Thymus (tissue), 11 donors: ENCODE data around the gene CAMTA1. TPM values are rescaled to one million over a fixed set of nuclear protein-coding genes. Genes with fewer than 3 reads are reported as not detected.

ENCODE experiments used
- DNase-seq, 9 donors: peaks; one replicate each; pipeline ENCODE4 v3.0.0-alpha.2; 2013; ENCODE audit warnings: low spot score in 9 of 9, low read depth in 6 of 9, missing footprints in 1 of 9
- H3K27ac ChIP-seq, 2 donors: one replicate each; pipeline ENCODE4 v1.5.1; 2013; ENCODE audit warnings: control low read depth in 1 of 2, low read depth in 1 of 2, low read length in 1 of 2, mild to moderate bottlenecking in 1 of 2, moderate library complexity in 1 of 2
- H3K27me3 ChIP-seq, 2 donors: one replicate each; pipeline ENCODE4 v1.5.1; 2013; ENCODE audit warnings: low read length in 1 of 2; ENCODE audit not compliant: control insufficient read depth in 2 of 2, insufficient read depth in 1 of 2
- H3K36me3 ChIP-seq, 2 donors: one replicate each; pipeline ENCODE4 v1.5.1; 2013; ENCODE audit warnings: low read length in 1 of 2, mild to moderate bottlenecking in 1 of 2, moderate library complexity in 1 of 2; ENCODE audit not compliant: control insufficient read depth in 2 of 2, insufficient read depth in 2 of 2
- H3K4me1 ChIP-seq, 2 donors: one replicate each; pipeline ENCODE4 v1.5.1; 2013; ENCODE audit warnings: low read length in 2 of 2; ENCODE audit not compliant: control insufficient read depth in 2 of 2, insufficient read depth in 2 of 2
- H3K4me3 ChIP-seq, 2 donors: one replicate each; pipeline ENCODE4 v1.5.1; 2013; ENCODE audit warnings: low read length in 2 of 2, control low read depth in 1 of 2, mild to moderate bottlenecking in 1 of 2
- H3K9me3 ChIP-seq, 2 donors: one replicate each; pipeline ENCODE4 v1.5.1; 2013; ENCODE audit warnings: low read length in 1 of 2, mild to moderate bottlenecking in 1 of 2; ENCODE audit not compliant: control insufficient read depth in 2 of 2, insufficient read depth in 1 of 2
- WGBS: extraction: QIAGEN DNeasy Blood & Tissue Kit; methylation state at CpG from one replicate; pipeline ENCODE4 v1.1.7; 2013; 5-methylcytosine and 5-hydroxymethylcytosine counted together
- polyA plus RNA-seq: library from polyadenylated mRNA; stranded (reverse); fragments of 200-250 nt; gene quantifications from one replicate; pipeline ENCODE4 v1.2.3, GENCODE V29; 2013
- total RNA-seq: library from RNA; stranded (reverse); fragments of 120-200 nt; gene quantifications from one replicate; pipeline ENCODE4 v1.2.4, GENCODE V29; 2013
- donor health status: healthy.

CAMTA1 gene
- total and polyA plus RNA-seq, 2 donors: 32.0 to 158 TPM

DNA sequence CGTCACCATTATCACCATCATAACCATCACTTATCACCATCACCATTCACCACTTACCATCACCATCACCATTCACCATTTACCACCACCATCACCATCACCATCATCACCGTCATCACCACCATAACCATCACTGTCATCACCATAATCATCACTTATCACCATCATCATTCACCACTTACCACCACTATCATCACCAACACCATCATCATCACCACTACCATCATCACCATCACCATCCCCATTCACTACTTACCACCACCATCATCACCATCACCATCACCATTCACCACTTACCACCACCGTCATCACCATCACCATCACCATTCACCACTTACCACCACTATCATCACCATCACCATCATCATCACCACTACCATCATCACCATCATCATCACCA lies 151.8 kb downstream of the CAMTA1 start:
- 80% methylated on average over 3 of the region's 3 CpGs for whole genome bisulfite sequencing
- Histone ChIP-seq H3K27me3 (peaks cover 7 to 27% of the 10 kb centered on the region in 2 donors), H3K27ac (no peak overlapping the region), H3K36me3 (no peaks in the 10 kb centered on the region), H3K4me1 (no peaks in the 10 kb centered on the region), H3K9me3 (peaks cover 0 to 3% of the 10 kb centered on the region in 2 donors), H3K4me3 (no peak overlapping the region)
- DNase-seq: no peak

DNA sequence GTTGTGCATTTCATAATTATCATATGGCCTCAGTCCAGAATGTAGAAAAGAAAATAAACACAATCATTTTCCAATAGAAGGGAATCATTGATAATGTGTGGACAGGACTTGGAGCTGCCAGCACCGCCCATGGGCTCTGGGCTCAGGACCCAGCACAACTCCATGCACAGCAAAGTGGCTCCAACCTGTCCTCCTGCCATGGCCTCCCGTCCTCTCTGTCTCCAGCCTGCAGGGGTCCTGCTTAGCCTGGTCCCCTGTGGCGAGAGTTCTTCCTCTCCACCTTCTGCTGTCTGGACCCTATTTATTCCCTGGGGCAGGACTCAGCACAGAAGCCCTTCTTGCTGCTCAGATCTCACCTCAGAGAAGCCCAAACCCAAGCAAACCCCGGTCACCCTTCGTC lies 154.1 kb downstream of the CAMTA1 start:
- WGBS: 94% methylated on average over 5 of the region's 5 CpGs
- H3K36me3 ChIP-seq: no peaks in the 10 kb centered on the region
- H3K27ac ChIP-seq: no peak overlapping the region
- peaks cover 0 to 3% of the 10 kb centered on the region in 2 donors for H3K9me3 ChIP-seq
- H3K4me1 ChIP-seq: no peaks in the 10 kb centered on the region
- H3K27me3 ChIP-seq: peaks cover 7 to 22% of the 10 kb centered on the region in 2 donors
- no peak overlapping the region for H3K4me3 ChIP-seq
- no peak for DNase-seq

DNA sequence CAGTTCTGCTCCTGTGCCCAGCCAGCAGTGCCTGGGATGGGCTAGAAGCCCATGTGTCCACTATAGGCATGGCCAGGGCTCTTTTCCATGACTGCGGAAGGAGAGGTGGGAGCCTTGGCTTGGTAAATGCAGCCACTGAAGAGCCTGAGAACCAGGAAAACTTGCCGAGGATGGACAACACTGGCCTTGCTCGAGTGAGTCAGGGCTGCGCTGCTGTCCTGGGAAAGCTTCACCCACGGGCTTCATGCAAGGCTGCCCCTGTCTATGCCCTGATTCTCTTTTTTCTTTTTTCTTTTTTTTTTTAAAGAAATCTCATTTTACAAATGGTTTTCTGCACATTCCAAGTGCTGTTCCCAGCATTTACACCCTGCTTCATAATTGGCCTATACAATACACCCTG lies 156.5 kb downstream of the CAMTA1 start:
- no peak for DNase-seq
- H3K4me3 ChIP-seq: no peak overlapping the region
- 94% methylated on average over 5 of the region's 5 CpGs for WGBS

DNA sequence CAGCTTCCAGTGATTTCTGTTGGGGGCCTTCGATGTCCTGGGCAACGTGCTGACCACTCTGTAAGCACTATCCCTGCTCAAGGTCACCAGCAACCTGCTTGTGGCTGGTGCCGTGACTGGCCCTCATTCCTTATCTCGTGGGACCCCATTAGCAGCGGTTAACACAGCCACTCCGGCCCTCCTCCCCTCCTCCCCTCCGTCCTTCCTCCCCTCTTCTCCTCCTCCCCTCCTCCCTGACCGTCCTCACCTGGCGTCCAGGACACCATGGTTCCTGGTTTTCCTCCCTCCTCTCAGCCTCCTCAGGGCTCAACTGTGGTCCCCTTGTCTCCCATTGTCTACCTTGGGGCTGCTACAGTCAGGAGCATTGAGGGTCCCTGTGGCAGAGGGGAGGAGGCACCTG lies 157.7 kb downstream of the CAMTA1 start:
- no peak overlapping the region for H3K4me3 ChIP-seq
- DNase-seq: no peak
- WGBS: 96% methylated on average over 9 of the region's 9 CpGs

More for the DNA sequence above, 156.5 kb downstream of the CAMTA1 start:
- Histone ChIP-seq H3K27me3 (no peaks in the 10 kb centered on the region), H3K9me3 (peaks cover 0 to 3% of the 10 kb centered on the region in 2 donors), H3K36me3 (no peaks in the 10 kb centered on the region), H3K27ac (no peak overlapping the region), H3K4me1 (no peaks in the 10 kb centered on the region)

DNA sequence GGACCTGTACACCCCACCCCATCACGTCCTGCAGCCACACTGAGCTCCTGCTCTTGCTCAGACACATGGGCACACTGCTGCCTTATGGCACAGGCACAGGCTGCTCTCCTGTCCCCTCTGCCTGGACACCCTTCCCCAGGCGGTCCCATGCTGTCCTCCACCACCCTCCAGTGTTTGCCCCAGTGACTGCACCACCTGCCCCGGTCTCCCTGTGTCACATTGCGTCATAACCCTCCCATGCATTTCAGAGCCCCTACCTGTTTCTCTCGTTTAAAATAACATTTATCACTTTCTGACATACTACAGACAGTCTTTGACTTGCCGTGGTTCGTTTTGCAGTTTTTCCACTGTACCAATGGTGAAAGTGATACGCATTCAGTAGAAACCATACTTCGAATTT lies 159.2 kb downstream of the CAMTA1 start:
- no peaks in the 10 kb centered on the region for H3K36me3 ChIP-seq
- WGBS: 90% methylated on average over 9 of the region's 9 CpGs
- H3K9me3 ChIP-seq: no peaks in the 10 kb centered on the region
- H3K4me1 ChIP-seq: no peaks in the 10 kb centered on the region
- no peak for DNase-seq
- no peak overlapping the region for H3K27ac ChIP-seq
- no peaks in the 10 kb centered on the region for H3K27me3 ChIP-seq
- H3K4me3 ChIP-seq: no peak overlapping the region

More for the DNA sequence above, 157.7 kb downstream of the CAMTA1 start:
- Histone ChIP-seq H3K27ac (no peak overlapping the region), H3K4me1 (no peaks in the 10 kb centered on the region), H3K9me3 (peaks cover 0 to 3% of the 10 kb centered on the region in 2 donors), H3K27me3 (no peaks in the 10 kb centered on the region), H3K36me3 (no peaks in the 10 kb centered on the region)

DNA sequence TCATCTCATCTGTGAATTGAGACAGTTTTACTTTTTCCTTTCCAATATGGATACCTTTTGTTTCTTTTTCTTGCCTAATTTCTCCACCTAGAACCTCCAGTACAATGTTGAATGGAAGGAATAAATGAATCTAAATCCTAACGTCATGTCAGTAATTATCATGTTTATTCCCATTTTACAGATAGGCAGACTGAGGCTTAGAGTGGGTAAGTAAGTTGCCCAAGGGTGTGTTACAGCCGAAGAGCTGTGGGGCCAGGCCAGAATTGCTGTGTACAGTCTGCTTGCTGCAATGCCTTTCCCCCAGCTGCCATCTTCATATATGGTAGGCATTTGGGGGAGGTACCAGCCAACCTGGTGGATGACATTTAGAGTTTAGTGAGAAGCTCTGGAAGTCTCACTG lies 162.7 kb downstream of the CAMTA1 start:
- Histone ChIP-seq H3K27ac (no peak overlapping the region), H3K9me3 (no peaks in the 10 kb centered on the region), H3K27me3 (no peaks in the 10 kb centered on the region), H3K36me3 (no peaks in the 10 kb centered on the region), H3K4me3 (no peak overlapping the region), H3K4me1 (no peaks in the 10 kb centered on the region)
- no peak for DNase-seq
- 95% methylated on average over 2 of the region's 2 CpGs for WGBS

DNA sequence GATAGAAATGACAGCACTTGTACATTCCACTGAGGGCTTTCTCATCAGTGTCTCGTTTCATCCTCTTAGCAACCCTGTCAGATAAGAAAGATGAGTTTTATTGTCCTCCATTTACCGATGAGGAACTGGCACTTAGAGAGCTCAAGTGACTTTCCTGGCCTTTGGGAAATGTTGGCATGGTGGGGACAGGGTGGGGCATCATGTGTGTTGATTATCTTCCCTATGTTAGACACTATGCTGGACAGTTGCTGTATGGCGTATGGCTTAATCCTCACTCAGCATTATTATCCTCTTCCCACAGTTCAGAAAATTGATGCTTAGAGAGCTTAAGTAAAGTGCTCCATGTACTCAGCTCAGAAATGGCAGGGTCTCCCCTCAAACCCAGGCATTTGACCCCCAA lies 163.2 kb downstream of the CAMTA1 start:
- H3K27ac ChIP-seq: no peak overlapping the region
- no peak for DNase-seq
- H3K9me3 ChIP-seq: no peaks in the 10 kb centered on the region
- H3K27me3 ChIP-seq: no peaks in the 10 kb centered on the region
- H3K36me3 ChIP-seq: no peaks in the 10 kb centered on the region
- WGBS: 88% methylated on average over 3 of the region's 3 CpGs
- no peaks in the 10 kb centered on the region for H3K4me1 ChIP-seq
- H3K4me3 ChIP-seq: no peak overlapping the region

DNA sequence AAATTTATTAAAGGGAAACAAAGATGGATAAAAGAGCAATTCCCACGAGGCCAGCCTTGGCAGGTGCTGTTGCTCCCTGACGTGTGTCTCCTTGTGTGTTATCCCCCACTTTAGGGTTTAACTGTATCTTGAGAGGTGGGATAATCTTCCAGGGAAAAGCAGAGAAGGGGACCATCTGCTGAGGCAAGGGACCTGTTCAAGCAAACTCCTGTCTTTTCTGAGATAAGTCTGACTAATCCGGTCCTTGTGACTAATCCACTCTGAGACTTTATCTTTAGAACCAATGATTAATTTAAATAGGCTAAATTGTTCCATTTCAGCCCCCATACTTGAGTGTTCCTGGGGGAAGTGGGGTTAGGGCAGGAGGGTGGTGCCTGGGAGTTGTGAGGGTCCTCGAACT lies 163.6 kb downstream of the CAMTA1 start:
- Histone ChIP-seq H3K4me3 (no peak overlapping the region), H3K9me3 (no peaks in the 10 kb centered on the region), H3K27me3 (no peaks in the 10 kb centered on the region), H3K36me3 (no peaks in the 10 kb centered on the region), H3K4me1 (no peaks in the 10 kb centered on the region), H3K27ac (peak overlapping the region in 1 of 2 donors; percentile 3)
- 96% methylated on average over 4 of the region's 4 CpGs for WGBS
- no peak for DNase-seq

DNA sequence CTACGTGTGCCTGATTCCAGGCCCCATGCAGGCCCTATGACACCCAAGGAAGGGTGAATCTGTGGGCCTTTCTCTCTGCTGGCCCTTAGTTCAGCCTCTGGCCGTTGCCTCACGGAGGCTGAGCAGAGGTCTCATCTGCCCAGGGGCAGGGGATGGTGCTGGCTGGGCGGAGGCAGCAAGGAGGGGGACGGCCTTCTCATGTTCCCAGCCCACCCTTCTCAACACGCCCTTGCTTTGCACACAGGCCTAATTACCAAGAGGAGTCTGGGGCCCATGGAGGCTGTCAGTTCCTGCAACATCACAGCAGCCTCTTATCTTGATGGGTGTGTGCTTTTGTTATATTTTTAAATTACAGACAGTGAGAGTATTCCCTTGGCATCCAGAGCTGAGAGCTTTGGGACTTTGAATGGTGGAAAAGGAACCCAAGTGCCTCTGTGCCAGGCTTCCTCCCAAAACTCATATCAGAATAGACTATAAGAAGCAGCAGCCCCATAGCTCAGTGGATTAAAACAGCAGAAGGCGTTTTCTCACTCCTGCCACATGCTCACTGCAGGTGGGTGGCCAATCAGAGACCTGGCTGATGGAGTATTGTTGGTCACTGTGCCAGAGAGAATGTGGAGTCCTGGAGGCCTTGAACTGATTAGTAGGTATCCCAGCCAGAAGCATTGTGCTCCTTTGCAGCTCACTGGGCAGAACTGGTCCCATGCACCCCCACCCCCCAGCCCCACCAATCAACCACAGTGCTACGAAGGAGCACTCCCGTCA lies 164.9 kb downstream of the CAMTA1 start:
- Histone ChIP-seq H3K4me3 (no peak overlapping the region), H3K36me3 (no peaks in the 10 kb centered on the region), H3K27me3 (no peaks in the 10 kb centered on the region), H3K4me1 (no peaks in the 10 kb centered on the region), H3K9me3 (no peaks in the 10 kb centered on the region), H3K27ac (no peak overlapping the region)
- no peak for DNase-seq
- WGBS: 89% methylated on average over 9 of the region's 9 CpGs
